HG03575 (cell line): ENCODE measurements around the gene NYNRIN.
"Not testable (repeated sequence)": the region's sequence is repeated elsewhere in the genome, so short reads cannot be mapped to it uniquely, and the experiment has no call there.

ENCODE experiments used
- ATAC-seq: cut with Tn5 transposase; IDR thresholded peaks from one replicate; pipeline ENCODE4 v1.9.1; 2021; ENCODE audit not compliant: unreplicated experiment, insufficient number of reproducible peaks, low FRiP score; ENCODE audit errors: extremely low read depth

Gene NYNRIN

DNA sequence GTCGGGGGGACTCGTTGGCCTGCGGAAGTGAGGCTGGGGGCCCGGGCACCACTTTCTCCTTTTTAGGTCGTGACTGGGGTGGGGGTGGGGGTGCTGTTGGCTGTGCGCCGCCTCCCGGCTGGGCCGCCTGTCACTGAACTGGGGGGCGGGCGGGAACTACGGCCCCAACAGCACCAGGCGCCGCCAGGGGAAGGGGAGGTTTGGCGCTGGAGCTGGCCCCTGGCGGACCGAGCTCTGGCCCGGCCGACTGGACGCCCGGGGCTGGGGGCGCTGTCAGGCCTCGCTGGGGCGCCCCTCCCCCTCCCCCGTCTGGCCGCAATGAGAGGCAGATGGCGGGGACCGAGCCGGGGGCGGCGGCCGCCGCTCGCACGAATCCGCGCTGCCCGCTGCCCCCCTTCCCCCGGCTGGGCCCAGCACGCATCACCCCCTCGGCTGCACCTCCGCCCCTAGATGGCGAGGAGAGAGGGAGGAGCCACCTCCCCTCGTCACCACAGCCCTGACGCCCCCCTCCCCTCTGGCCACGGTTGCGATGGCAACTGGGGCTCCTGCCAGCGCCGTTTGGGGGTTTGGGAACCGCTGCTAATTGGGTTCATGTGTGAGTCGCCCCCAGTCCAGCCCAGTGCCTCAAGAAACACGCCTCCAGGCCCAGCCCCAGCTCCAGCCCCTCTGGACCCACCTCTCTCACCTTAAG is 30.1 kb upstream of the NYNRIN start:
- no peak for ATAC-seq

- ATAC-seq, result no peak
Measured at GRCh38 chr14:24369463-24369862, 29.3 kb upstream of the NYNRIN start.

DNA sequence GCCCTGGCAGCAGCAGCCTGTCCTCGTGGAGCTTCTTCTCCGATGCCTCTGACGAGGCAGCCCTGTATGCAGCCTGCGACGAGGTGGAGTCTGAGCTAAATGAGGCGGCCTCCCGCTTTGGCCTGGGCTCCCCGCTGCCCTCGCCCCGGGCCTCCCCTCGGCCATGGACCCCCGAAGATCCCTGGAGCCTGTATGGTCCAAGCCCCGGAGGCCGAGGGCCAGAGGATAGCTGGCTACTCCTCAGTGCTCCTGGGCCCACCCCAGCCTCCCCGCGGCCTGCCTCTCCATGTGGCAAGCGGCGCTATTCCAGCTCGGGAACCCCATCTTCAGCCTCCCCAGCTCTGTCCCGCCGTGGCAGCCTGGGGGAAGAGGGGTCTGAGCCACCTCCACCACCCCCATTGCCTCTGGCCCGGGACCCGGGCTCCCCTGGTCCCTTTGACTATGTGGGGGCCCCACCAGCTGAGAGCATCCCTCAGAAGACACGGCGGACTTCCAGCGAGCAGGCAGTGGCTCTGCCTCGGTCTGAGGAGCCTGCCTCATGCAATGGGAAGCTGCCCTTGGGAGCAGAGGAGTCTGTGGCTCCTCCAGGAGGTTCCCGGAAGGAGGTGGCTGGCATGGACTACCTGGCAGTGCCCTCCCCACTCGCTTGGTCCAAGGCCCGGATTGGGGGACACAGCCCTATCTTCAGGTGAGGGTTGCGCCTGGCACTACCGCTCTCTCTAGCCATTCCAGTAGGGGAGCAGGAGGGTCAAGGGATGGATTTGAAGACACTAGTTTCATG is 28.7 kb upstream of the NYNRIN start:
- ATAC-seq, result no peak

DNA sequence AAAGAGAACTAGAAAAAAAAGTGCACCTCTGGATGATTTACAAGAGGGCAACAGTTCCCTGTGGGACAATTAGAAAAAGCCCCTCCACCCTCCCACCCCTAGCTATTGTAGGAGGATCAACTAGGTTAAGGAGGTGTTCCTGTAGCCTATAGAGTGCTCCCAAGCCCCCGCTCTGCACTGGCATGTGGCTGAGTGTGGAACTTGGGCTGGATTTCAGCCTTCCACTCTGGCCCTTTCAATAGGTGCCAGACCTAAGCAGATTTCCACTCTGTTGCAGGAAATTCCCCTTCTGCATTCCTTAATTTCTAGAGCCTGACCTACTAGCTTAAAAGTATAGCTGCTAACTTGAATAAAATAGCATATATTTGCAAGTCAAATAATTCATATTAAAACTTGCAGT is 28.1 kb upstream of the NYNRIN start:
- ATAC-seq, result no peak

- ATAC-seq, result not testable (repeated sequence)
Measured at GRCh38 chr14:24371605-24372004, 27.2 kb upstream of the NYNRIN start.

DNA sequence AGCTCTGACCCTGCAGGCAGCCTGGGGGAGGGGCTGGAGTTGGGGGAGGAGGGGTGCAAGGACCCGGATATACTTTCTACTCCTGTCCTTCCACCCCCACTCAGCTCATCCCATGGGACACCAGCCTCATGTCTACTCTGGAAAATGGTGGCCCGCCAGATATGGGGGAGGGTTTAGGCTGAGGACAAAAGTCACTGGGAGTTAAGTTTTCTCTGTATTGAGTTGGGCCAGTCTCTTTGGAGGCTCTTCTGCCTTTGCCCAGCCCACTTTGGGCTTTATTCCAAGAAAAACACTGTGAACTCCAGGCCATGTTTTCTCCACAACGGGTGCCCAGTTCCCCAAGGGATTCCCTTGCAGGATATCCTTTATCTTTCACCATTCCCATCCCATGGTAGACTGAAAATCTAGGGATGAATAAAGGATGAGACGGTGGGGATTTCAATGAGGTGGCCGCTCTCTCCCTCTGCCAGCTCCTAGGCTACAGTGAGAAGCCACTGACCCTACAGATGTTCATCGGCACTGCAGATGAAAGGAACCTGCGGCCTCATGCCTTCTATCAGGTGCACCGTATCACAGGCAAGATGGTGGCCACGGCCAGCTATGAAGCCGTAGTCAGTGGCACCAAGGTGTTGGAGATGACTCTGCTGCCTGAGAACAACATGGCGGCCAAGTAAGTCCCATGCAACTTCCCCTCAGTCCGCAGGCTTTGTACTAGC is 25.9 kb upstream of the NYNRIN start:
- no peak for ATAC-seq

GRCh38 chr14:24376448-24377070 is 22.2 kb upstream of the NYNRIN start:
- no peak for ATAC-seq

DNA sequence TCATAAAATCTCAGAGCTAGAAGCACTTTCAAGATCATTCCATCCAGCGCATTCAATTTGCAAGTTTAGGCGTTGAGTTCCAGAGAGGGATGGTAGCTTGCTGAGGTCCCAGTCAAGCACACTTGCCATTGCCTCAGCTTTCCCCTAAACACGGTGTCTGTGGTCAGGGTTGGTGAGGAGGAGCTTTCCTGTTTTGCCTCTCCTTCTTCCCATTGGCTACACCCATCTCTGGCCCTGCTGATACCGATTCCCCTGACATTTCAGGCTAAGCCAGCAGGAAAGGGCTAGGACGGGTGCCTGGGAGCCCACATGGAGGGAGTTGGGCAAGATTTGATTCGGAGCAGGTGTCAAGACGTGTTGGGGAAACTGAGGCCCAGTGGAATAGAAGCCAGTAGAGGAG is 21.7 kb upstream of the NYNRIN start:
- ATAC-seq, result no peak

DNA sequence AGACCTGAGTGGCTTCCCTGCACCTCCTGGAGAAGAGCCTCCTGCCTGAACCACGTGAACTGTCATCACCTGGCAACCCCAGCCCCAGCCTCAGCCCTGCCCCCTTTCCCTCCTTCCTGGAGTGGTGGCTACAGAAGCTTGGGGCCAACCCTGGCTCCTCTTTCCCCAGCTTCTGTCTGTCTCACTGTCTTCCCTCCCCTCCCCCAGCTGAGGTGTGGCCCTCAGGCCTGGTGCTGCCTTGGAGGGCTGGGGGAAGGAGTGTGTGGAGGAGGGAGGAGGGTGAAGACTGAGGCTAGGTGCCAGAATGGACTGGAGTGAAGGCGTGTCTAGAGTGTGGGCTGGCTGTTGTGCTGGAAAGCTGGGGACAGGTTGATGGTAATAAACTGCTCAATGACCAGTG is 21.1 kb upstream of the NYNRIN start:
- no peak for ATAC-seq

DNA sequence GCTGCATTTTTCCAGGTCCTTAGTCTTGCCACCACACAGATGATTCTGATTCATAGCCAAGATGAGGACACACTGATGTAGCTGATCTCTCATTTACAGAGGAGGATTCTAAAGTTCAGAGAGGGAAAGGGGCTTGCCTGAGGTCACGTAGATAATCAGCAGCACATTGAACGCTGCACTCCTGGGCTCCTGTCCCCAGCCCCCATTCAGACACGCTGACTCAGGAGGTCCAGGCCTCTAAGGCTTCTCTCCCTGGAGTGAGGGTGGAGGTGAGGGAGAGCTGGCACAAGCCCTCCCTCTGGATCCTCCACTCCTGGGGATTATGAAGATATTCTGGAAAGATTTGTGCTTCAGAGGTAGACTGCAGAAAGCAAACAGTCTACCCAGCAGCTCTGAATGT is 20.5 kb upstream of the NYNRIN start:
- no peak for ATAC-seq

DNA sequence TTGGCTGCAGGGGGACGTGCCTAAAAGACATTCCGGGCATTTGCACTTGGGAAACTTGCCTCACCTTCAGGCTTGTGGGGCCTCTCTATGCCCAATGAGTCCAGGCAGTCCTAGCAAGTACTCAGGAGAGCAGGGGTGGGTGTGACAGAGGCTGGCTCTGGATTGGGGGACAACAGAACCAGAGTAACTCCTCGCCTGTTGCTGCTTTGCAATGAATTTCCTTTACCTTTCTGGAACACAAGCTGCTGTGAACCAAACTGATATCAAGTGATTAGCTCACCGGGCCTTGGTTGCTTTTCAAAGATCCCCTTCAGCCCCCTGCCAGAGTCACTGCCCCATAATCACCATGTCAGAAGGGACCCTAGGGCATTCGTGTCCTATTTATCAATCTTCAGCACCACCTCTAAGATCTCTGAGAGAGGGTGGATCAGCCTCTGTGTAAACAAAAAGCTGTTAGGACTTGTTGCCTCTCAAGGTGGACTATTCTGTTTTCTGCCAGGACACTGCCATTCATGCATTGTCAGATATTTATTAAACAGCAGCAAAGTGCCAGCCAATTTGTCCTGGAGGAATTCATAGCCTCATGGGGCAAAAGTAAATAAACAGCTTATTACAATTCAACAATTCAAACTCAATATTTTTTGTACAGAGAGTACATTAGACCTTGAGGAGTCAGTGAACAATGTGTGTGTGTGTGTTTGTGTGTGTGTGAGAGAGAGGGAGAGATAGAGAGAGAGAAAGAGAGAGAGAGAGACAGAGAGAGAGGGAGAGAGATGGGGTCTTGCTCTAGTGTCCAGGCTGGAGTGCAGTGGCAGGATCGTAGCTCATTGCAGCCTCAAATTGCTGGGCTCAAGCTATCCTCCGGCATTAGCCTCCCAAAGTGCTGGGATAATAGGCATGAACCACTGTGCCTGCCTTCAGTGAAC is 19.6 kb upstream of the NYNRIN start:
- ATAC-seq, result no peak

- ATAC-seq, result no peak
Measured at GRCh38 chr14:24379907-24380730, 18.7 kb upstream of the NYNRIN start.

- no peak for ATAC-seq
Measured at GRCh38 chr14:24381363-24382063, 17.3 kb upstream of the NYNRIN start.

- ATAC-seq, result no peak
Measured at GRCh38 chr14:24382064-24382371, 16.8 kb upstream of the NYNRIN start.

- ATAC-seq, result no peak
Measured at GRCh38 chr14:24384169-24384568, 14.6 kb upstream of the NYNRIN start.

- no peak for ATAC-seq
Measured at GRCh38 chr14:24385524-24385923, 13.3 kb upstream of the NYNRIN start.

DNA sequence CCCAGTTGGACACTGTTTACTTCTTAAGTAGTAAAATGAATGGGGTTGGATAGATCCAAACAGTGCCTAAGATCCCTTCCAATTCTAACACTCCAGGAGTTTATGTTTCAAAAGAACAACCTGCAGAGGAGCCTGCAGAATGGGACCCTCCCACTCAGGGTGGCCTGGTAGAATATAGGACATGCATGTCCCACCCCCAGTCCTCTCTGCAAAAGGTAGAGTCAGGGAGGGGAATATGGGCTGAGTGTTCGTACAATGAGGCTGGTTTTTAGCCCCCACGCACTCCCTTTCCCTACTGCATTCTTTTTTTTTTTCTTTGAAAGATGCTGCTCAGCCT is 11.8 kb upstream of the NYNRIN start:
- no peak for ATAC-seq

- not testable (repeated sequence) for ATAC-seq
Measured at GRCh38 chr14:24387579-24387978, 11.2 kb upstream of the NYNRIN start.
